Activated T-cell treated with anti-CD3 and anti-CD28 coated beads for 4 hours (primary cell): ENCODE data around the gene SULT2A1.
"Not testable (repeated sequence)": the region's sequence is repeated elsewhere in the genome, so short reads cannot be mapped to it uniquely, and the experiment has no call there.

Experiments used
- DNase-seq: peaks from one replicate; pipeline ENCODE4 v3.0.0-alpha.2; 2020

Gene SULT2A1

GRCh38 chr19:47886010-47886559, at the start of gene SULT2A1:
SULT2A1 (minus strand) TSS chr19:47886315; CDS start chr19:47886257, 58 bp downstream.
- DNase-seq = no peak

DNA sequence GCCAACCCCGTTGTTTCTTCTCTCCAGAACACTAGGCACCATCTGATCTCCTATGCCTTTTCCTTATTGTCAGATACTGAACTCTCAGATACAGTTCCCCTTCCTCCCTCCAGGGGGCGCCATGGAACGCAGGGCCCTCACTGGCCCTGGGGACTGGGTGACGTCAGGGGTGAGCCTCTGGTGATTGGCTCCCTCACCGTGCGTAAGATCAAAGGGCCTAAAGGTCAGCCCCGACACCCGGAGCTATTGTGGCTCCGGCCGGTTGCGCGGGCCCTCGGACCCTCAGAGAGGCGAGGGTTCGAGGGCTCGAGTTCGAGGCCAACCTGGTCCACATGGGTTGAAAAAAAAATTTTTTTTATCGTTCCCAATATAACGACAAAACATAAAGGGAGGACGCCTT, 42.5 kb upstream of the SULT2A1 start:
- not testable (repeated sequence) for DNase-seq

- not testable (repeated sequence) for DNase-seq
Measured at GRCh38 chr19:47920107-47920506, 34.0 kb upstream of the SULT2A1 start.

GRCh38 chr19:47910191-47910590, 24.1 kb upstream of the SULT2A1 start:
- DNase-seq = not testable (repeated sequence)

GRCh38 chr19:47909350-47909749, 23.2 kb upstream of the SULT2A1 start:
- peak; percentile 67 for DNase-seq

DNA sequence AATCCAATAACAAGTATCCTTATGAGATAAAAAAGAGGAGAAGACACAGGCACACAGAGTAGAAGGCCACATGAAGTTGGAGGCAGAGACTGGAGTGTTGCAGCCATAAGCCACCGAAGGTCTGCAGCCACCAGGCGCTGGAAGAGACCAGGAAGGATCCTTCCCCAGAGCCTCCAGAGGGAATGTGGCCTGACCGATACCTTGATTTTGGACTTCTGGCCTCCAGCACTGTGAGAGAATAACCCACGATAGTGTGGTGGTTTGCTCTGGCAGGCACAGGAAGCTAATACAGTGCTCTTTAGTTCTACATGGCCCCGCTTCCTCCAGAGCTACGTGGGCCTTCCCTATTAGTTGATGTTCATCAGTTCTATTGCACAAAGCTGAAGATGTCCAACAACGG, 15.3 kb upstream of the SULT2A1 start:
- DNase-seq = no peak

DNA sequence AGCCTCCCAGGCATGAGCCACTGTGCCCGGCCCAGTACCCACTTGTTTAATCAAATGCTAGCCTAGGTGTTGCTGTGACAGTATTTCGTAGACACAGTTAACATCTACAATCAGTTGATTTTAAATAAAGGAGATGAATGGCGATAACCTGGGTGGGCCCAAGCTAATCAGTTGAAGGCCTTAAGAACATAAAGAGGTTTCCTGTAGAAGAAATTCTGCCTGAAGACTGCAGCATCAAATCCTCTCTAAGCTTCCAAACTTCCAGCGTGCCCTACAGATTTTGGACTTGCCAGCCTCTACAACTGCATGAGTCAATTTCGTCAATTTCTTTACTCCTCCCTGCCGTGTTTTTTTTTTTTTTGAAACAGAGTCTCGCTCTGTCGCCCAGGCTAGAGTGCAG, 13.2 kb upstream of the SULT2A1 start:
- no peak for DNase-seq

GRCh38 chr19:47897861-47898260, 11.7 kb upstream of the SULT2A1 start:
- no peak for DNase-seq

- no peak for DNase-seq
Measured at GRCh38 chr19:47896773-47897172, 10.7 kb upstream of the SULT2A1 start.

- no peak for DNase-seq
Measured at GRCh38 chr19:47896019-47896418, 9.9 kb upstream of the SULT2A1 start.

DNA sequence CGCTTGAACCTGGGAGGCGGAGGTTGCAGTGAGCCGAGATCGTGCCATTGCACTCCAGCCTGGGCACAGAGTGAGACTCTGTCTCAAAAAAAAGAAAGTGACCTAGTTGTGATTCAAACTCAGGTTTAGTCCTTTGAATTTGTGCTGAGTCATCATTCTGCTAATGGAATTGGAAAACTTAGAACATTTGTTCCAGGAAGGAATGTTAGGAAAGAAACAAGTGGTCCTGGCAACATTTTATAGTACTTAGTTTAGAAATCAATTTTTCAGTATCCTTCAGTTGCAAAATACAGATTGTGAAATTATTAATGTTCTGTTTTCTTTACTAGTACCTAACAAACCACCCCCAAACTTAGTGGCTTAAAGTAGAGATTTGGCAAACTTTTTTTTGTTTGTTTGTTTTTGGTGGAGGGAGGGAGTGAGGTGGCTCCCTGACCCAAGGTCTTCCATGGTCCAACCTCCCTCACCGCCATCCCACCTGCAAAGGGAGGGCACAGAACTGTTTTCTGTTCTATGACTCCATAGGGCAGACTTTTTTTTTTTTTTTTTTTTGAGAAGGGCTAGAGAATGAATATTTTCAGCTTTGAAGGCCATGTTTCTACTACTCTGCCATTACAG, 9.2 kb upstream of the SULT2A1 start:
- DNase-seq = no peak

DNA sequence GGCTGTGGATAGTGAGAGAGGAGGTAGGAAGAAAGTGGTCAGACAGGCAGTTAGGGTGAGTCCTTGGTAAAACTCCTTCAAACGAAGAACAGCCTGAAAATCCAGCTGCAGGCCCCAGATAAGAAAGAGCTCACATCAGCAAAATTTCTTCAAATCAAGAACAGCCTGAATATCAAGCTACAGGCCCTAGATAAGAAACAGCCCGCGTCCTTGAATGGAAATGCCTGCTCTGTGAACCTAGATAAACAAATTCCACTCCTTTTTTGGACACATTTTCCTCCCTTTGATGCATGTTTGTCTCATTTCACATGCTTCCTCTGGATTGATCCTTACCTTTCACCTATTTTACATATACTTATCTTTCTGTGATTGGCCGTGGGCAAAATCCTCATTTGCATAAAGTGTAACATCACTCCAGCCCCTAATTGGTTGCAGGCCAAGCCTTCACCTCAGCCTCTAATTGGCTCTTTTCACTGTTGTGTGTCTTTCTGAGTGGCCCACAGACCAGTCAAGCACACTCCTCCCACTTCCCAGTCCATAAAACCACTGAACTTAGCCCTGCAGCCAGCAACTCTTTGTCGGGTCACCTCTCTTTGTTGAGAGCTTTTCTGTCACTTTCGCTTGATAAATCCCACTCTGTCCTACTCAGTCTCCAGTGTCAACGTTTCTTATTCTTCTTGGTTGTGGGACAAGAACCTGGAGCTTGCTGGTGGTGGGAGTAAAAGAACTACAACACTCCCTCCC, 6.0 kb upstream of the SULT2A1 start:
- DNase-seq = no peak

DNA sequence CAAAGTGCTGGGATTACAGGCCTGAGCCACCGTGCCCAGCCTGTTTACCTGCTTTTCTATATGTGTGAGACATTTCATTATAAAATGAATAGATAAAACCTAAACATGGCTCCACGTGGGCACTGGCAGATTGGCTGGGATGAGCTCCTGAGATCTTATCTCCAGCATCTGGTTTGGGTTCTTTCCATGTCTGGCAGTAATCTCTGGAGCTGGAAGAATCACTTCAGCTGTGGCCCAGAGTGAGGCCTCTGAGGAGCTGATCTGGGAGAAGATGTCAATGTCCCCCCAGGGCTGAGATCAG, 5.5 kb upstream of the SULT2A1 start:
- no peak for DNase-seq

- no peak for DNase-seq
Measured at GRCh38 chr19:47890865-47891621, 4.9 kb upstream of the SULT2A1 start.

DNA sequence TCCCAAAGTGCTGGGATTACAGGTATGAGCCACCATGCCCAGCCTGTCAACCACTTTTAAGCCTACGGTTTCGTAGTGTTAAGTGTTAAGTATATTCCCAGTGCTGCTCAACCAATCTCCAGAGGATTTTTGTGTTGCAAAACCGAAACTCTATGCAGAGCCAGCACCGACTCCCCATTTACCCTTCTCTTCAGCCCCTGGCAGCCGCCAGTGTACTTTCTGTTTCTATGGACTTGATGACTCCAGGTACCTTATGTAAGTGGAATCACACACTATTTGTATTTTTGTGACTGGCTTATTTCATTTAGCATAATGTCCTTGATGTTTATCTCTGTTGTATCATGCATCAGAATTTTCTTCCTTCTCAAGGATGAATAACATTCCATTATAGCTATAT, 1.1 kb downstream of the SULT2A1 start:
- DNase-seq = no peak

GRCh38 chr19:47882890-47883289, 3.2 kb downstream of the SULT2A1 start:
- no peak for DNase-seq

- DNase-seq = no peak
Measured at GRCh38 chr19:47881757-47882156, 4.4 kb downstream of the SULT2A1 start.

- DNase-seq = not testable (repeated sequence)
Measured at GRCh38 chr19:47879385-47879784, 6.7 kb downstream of the SULT2A1 start.

- no peak for DNase-seq
Measured at GRCh38 chr19:47878906-47879305, 7.2 kb downstream of the SULT2A1 start.

GRCh38 chr19:47865166-47865565, 20.9 kb downstream of the SULT2A1 start:
- DNase-seq = no peak

GRCh38 chr19:47863514-47863936, 22.6 kb downstream of the SULT2A1 start:
- DNase-seq = peak; percentile 85

DNA sequence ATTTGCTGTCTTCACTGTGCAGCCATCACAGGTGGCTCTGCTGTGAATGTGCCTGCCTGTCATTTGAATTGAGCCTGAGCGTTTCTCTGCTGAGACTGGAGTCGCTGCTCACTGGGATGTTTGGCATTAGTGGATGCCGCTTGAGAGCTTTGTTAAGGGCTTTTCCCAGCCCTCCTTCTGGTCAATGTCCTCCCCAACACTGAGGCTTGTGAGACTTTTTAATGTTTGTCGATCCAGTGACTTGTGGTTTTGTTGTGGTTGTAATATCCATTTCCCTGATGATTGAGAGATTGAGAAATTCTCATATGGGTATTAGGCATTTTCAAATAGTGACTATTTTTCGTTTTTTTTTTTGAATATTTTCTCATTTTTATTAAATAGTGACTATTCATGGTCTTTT, 24.5 kb downstream of the SULT2A1 start:
- no peak for DNase-seq

DNA sequence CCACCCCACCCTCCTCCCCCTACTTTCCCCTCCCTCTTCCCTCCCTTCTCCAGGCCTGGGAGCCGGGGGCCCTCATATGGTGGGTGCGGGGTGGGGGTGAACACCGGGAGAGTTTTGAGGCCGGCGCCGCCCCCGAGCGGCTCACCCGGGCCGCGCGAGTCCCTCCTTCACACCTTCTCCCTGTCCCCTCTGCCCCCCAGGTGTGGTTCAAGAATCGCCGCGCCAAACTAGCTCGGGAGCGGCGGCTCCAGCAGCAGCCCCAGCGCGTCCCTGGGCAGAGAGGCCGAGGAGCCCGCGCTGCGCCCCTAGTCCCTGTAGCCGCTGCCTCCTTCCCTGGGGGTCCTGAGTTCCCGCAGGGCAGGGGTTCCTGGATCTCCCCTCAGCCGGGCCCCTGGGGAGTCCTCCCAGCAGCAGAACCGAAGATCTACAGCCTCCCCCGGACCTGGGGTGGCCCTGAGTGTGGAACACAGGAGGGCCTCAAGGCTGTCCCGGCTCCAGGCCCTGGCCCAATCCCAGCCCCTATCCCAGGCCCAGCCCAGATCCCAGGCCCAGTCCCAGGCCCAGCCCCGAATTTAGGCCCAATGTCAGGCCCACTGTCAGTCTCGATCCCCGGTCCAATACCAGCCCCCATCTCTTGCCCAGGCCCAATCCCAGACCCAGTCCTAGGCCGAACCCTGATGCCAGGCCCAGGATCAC, 25.4 kb downstream of the SULT2A1 start:
- DNase-seq = no peak
